PC-9 (cell line): Measurements from ENCODE around the gene GNAS.

Experiments
- CTCF ChIP-seq: fragments of 200-600 bp; sonication (generic); conservative IDR thresholded peaks from 2 replicates; pipeline ENCODE4 v1.6.1; 2017; ENCODE audit warnings: mixed run types, antibody characterized with exemption, mild to moderate bottlenecking, moderate library complexity
- EZH2 ChIP-seq: fragments of 200-600 bp; sonication (generic); IDR thresholded peaks from 2 replicates; pipeline ENCODE4 v1.8.0; 2017; ENCODE audit warnings: antibody characterized with exemption, low read depth

GRCh38 chr20:58842276-58842675 lies 10.2 kb upstream of the GNAS start:
- no peak for TF ChIP-seq CTCF
- no peak for TF ChIP-seq EZH2
